Osteoblast (primary cell): ENCODE data around the gene ZFHX3. TPM values are rescaled to one million over a fixed set of nuclear protein-coding genes. Genes with fewer than 3 reads are reported as not detected.
A peak's percentile ranks its signal among the peaks of the same experiment; 100 is the strongest.
"Not testable (repeated sequence)": the region's sequence is repeated elsewhere in the genome, so short reads cannot be mapped to it uniquely, and the experiment has no call there.

ENCODE experiments used
- DNase-seq: peaks from one replicate; pipeline ENCODE4 v3.0.0; 2011; ENCODE audit warnings: low spot score, mixed read lengths; ENCODE audit not compliant: insufficient read length; ENCODE audit errors: missing footprints
- H2AFZ ChIP-seq: 2 replicates; pipeline ENCODE4 v1.6.0; 2011; ENCODE audit warnings: mild to moderate bottlenecking, low read length
- H3K27ac ChIP-seq: 2 replicates; pipeline ENCODE4 v1.5.1; 2011; ENCODE audit warnings: mild to moderate bottlenecking, low read depth, low read length, moderate library complexity
- H3K27me3 ChIP-seq: 2 replicates; pipeline ENCODE4 v1.6.0; 2012; ENCODE audit warnings: mild to moderate bottlenecking, control low read depth, inconsistent platforms, low read length, moderate library complexity; ENCODE audit not compliant: insufficient read depth
- H3K36me3 ChIP-seq: 2 replicates; pipeline ENCODE4 v1.5.1; 2011; ENCODE audit warnings: mild to moderate bottlenecking, low read length, control low read depth, moderate library complexity; ENCODE audit not compliant: insufficient read depth
- H3K4me1 ChIP-seq: 2 replicates; pipeline ENCODE4 v1.5.1; 2011; ENCODE audit warnings: mild to moderate bottlenecking, low read length, control low read depth, moderate library complexity; ENCODE audit not compliant: insufficient read depth
- H3K4me2 ChIP-seq: 2 replicates; pipeline ENCODE4 v1.6.0; 2011; ENCODE audit warnings: mild to moderate bottlenecking, low read length; ENCODE audit not compliant: insufficient read depth
- H3K4me3 ChIP-seq: fragments of 200-600 bp; sonication (generic); 3 replicates; pipeline ENCODE4 v1.5.1; 2012; ENCODE audit warnings: mild to moderate bottlenecking, low read length, inconsistent platforms; ENCODE audit not compliant: insufficient read depth
- H3K79me2 ChIP-seq: 2 replicates; pipeline ENCODE4 v1.6.0; 2012; ENCODE audit warnings: mild to moderate bottlenecking, low read length, control low read depth, inconsistent platforms; ENCODE audit not compliant: insufficient read depth
- H3K9me3 ChIP-seq: 2 replicates; pipeline ENCODE4 v1.5.1; 2011; ENCODE audit warnings: low read depth, low read length, control low read depth
- H4K20me1 ChIP-seq: 2 replicates; pipeline ENCODE4 v1.6.0; 2012; ENCODE audit warnings: mild to moderate bottlenecking, low read length, control low read depth; ENCODE audit not compliant: insufficient read depth
- total RNA-seq: library from RNA; depleted of rRNA; stranded (reverse); fragments of >200 nt; gene quantifications from 2 replicates; pipeline ENCODE4 v1.2.3, GENCODE V29; 2012
- TF ChIP-seq, protein P1 (sequence below): IDR thresholded peaks from 2 replicates; pipeline ENCODE4 v1.5.1; 2011; ENCODE audit warnings: mild to moderate bottlenecking, low read depth, low read length, moderate library complexity; ENCODE audit errors: extremely low read depth

ZFHX3 gene
- total RNA-seq, 1 donor, result 14.5 TPM

GRCh38 chr16:72989579-72990551, 58.1 kb downstream of the ZFHX3 start:
- Histone ChIP-seq H3K79me2 (peaks cover 85% of the 10 kb centered on the region), H2AFZ (peak overlapping the region; percentile 75), H3K4me3 (peak overlapping the region; percentile 63), H3K27me3 (no peaks in the 10 kb centered on the region), H3K36me3 (no peaks in the 10 kb centered on the region), H3K4me1 (peaks cover 51% of the 10 kb centered on the region), H3K4me2 (peak overlapping the region; percentile 90), H4K20me1 (peaks cover 20% of the 10 kb centered on the region), H3K9me3 (no peaks in the 10 kb centered on the region), H3K27ac (peak overlapping the region; percentile 92)
- DNase-seq, result peak; percentile 89
- TF ChIP-seq, protein P1, sequence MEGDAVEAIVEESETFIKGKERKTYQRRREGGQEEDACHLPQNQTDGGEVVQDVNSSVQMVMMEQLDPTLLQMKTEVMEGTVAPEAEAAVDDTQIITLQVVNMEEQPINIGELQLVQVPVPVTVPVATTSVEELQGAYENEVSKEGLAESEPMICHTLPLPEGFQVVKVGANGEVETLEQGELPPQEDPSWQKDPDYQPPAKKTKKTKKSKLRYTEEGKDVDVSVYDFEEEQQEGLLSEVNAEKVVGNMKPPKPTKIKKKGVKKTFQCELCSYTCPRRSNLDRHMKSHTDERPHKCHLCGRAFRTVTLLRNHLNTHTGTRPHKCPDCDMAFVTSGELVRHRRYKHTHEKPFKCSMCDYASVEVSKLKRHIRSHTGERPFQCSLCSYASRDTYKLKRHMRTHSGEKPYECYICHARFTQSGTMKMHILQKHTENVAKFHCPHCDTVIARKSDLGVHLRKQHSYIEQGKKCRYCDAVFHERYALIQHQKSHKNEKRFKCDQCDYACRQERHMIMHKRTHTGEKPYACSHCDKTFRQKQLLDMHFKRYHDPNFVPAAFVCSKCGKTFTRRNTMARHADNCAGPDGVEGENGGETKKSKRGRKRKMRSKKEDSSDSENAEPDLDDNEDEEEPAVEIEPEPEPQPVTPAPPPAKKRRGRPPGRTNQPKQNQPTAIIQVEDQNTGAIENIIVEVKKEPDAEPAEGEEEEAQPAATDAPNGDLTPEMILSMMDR, result no peak

GRCh38 chr16:72989203-72989578, 58.7 kb downstream of the ZFHX3 start:
- not testable (repeated sequence) for DNase-seq, H3K9me3 ChIP-seq, H3K27me3 ChIP-seq, H2AFZ ChIP-seq, H3K36me3 ChIP-seq
- Histone ChIP-seq H3K79me2 (peaks cover 84% of the 10 kb centered on the region), H4K20me1 (peaks cover 15% of the 10 kb centered on the region), H3K27ac (peak overlapping the region; percentile 92), H3K4me3 (peak overlapping the region; percentile 63), H3K4me2 (peak overlapping the region; percentile 90), H3K4me1 (peaks cover 54% of the 10 kb centered on the region)

DNA sequence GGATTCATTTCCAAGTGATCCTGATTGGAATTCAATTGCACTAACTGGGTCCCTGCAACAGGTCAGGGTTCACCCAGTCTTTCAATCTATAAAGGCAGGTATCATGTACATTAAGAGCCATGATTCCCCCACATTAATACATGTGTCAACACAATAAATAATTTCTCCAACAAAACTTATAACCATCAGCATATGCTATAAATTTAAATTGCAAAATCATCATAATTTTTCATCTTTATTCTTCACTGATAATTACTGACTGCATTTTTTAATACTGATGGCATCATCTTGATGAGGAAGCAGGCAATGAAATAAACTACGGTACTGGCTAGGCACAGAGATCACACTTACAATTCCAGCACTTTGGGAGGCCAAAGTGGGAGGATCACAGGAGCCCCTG, 59.4 kb downstream of the ZFHX3 start:
- no peak for DNase-seq
- TF ChIP-seq, protein P1, result no peak
- Histone ChIP-seq H3K27ac (peak overlapping the region; percentile 92), H4K20me1 (peaks cover 15% of the 10 kb centered on the region), H3K4me3 (no peak overlapping the region), H2AFZ (no peak overlapping the region), H3K4me1 (peaks cover 54% of the 10 kb centered on the region), H3K27me3 (no peaks in the 10 kb centered on the region), H3K79me2 (peaks cover 84% of the 10 kb centered on the region), H3K9me3 (no peaks in the 10 kb centered on the region), H3K36me3 (no peaks in the 10 kb centered on the region), H3K4me2 (no peak overlapping the region)

DNA sequence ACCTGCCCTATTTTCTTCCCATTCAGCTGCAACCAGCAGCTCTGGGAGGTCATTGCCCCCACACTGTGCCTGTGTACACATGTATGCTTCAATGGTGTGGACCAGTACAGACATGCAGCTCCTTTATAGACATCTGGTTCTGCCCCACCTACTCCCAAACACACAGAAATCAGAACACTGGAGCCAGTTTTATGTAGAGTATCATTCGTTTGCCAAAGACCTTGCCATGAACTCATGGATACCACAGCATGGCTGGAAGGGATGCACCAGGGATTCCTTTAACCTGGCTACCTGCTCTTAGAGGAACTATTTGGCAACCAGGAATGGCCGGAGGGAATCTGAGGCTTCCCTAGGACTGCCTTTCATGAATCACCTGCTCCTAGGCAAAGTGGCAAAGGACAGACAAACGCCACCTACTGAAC, 60.4 kb downstream of the ZFHX3 start:
- TF ChIP-seq, protein P1, result no peak
- H3K4me3 ChIP-seq, result no peak overlapping the region
- no peaks in the 10 kb centered on the region for H3K36me3 ChIP-seq
- no peak for DNase-seq
- no peak overlapping the region for H3K27ac ChIP-seq
- H3K4me2 ChIP-seq, result no peak overlapping the region
- peaks cover 53% of the 10 kb centered on the region for H3K4me1 ChIP-seq
- H3K79me2 ChIP-seq, result peaks cover 84% of the 10 kb centered on the region
- H2AFZ ChIP-seq, result no peak overlapping the region
- H3K9me3 ChIP-seq, result no peaks in the 10 kb centered on the region
- no peaks in the 10 kb centered on the region for H3K27me3 ChIP-seq
- H4K20me1 ChIP-seq, result peaks cover 23% of the 10 kb centered on the region
